HG03520 (cell line): ENCODE data around the gene RAP1B.

Experiments
- ATAC-seq: cut with Tn5 transposase; IDR thresholded peaks from one replicate; pipeline ENCODE4 v1.9.1; 2021; ENCODE audit warnings: mild to moderate bottlenecking, moderate library complexity; ENCODE audit not compliant: unreplicated experiment

The RAP1B gene

DNA sequence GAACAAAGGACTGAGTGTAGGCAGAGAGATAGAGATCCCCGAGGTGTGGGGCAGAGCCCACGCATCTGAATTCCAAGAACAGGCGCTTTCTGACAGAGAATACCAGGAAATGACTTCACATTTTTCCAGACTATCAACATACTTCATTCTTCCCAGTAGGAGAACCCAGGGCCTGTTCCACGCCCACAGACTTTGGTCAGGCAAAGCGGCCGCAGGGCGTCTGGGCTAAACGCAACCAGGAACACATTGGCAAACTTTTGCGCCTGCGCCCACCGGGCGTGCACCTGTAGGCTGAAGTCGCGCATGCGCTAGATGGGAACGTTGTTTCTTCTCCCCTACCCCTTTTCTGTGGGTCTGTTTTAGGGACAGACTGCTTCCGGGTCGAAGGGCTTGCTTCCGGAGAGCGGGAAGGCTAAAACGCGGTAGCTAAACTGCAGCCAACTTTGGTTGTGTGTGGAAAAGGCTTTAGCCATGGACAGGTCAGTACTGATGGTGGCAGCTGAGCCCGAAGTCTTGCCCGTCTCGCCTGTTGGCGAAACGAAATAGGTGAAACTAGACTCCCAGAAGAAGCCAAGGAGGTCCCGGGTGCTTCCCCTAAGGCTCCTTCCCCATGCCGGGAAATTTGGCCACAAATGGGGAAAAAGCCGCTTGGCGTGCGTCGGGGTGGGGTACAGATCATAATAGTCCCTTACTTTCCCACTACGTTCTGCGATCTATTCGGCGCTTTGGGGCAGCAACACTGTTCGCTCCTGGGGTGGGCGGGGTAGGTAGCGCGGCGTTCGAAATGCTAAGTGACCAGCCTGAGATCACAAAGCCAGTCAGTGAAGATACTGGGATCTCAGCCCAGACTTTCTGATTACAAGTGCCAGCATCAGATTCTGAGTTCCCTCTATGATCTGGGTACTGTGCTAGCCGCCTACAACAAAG lies 76.2 kb downstream of the RAP1B start, which contains the start of gene NUP107:
NUP107 (plus strand) TSS at position 384 of the 927 bp plus-strand sequence; CDS start at position 472, 88 bp downstream.
- peak; percentile 90 for ATAC-seq

DNA sequence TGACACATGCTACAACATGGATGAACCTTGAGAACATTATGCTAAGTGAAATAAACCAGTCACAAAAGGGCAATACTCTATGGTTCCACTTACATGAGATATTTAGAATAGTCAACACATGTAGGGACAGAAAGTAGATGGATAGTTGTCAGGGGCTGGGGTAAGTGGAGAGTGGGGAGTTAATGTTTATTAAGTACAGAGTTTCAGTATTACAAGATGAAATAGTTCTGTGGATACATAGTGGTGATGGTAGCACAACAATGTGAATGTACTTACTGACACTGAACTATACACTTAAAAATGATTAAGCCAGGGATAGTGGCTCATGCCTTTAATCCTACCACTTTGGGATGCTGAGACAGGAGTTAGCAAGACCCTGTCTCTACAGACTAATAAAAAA lies 84.8 kb downstream of the RAP1B start:
- no peak for ATAC-seq

- ATAC-seq = no peak
Observed at GRCh38 chr12:68699486-68699885, 88.8 kb downstream of the RAP1B start.
